Left ventricle myocardium inferior (tissue), 1 donor: Measurements from ENCODE around the gene DCLK1. TPM values are rescaled to one million over a fixed set of nuclear protein-coding genes. Genes with fewer than 3 reads are reported as not detected.

ENCODE experiments used
- DNase-seq: peaks from one replicate; pipeline ENCODE4 v3.0.0-alpha.2; 2020
- H3K27ac ChIP-seq: fragments of 200-600 bp; replicated peaks from 2 replicates; pipeline ENCODE4 v1.8.0; 2021
- H3K27me3 ChIP-seq: fragments of 200-600 bp; 2 replicates; pipeline ENCODE4 v1.8.0; 2021; ENCODE audit warnings: low read depth
- H3K36me3 ChIP-seq: fragments of 200-600 bp; 2 replicates; pipeline ENCODE4 v1.8.0; 2021
- H3K4me1 ChIP-seq: fragments of 200-600 bp; 2 replicates; pipeline ENCODE4 v1.8.0; 2021
- H3K4me3 ChIP-seq: fragments of 200-600 bp; 2 replicates; pipeline ENCODE4 v1.8.0; 2021; ENCODE audit warnings: mild to moderate bottlenecking, moderate library complexity
- H3K9me3 ChIP-seq: fragments of 200-600 bp; replicated peaks from 2 replicates; pipeline ENCODE4 v1.8.0; 2021
- intact Hi-C: fragments of 100-400 bp; cut with micrococcal nuclease; formaldehyde crosslinking; loops from one replicate; pipeline ENCODE4 v1.11.0; 2022
- total RNA-seq: library from RNA; stranded (reverse); fragmentation: NEBNext Ultra II Directional; extraction: Animal tissue kit (Norgen Biotek cat#: 25700); gene quantifications from one replicate; pipeline ENCODE4 v1.2.1, GENCODE V29; 2021
- TF ChIP-seq, protein P1 (sequence below): fragments of 200-600 bp; IDR thresholded peaks from 2 replicates; pipeline ENCODE4 v1.8.0; 2021; ENCODE audit warnings: antibody characterized with exemption, mild to moderate bottlenecking, borderline replicate concordance
- donor health status: DM: no; HTN: yes; CAD: no; lungs with severe emphysema.

The DCLK1 gene
- total RNA-seq, 1 donor from 2014 or later: 8.4 TPM

DNA sequence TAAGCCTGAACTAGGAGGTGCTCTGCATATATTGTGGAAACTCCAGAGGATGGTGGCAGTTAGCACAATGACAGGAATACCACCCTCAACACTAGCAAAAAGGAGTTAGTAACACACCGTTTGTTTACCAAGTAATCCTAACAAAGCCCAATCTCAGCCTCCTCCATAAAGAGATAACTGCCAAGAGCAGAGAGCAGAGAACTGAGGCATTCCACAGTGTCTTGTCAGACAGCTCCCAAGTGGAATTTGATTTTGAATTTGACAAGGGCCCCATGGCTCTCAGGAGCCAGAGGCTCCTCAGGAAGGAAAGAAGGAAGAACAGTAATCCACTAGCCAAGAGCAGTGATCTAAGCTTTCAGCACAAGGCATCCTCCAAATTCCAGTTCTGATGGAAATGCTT lies 298.6 kb downstream of the DCLK1 start:
- Histone ChIP-seq H3K9me3 (no peaks in the 10 kb centered on the region), H3K4me1 (no peaks in the 10 kb centered on the region), H3K27ac (no peak overlapping the region), H3K36me3 (no peaks in the 10 kb centered on the region), H3K4me3 (no peak overlapping the region), H3K27me3 (no peaks in the 10 kb centered on the region)
- no peak for DNase-seq
- TF ChIP-seq, protein P1, sequence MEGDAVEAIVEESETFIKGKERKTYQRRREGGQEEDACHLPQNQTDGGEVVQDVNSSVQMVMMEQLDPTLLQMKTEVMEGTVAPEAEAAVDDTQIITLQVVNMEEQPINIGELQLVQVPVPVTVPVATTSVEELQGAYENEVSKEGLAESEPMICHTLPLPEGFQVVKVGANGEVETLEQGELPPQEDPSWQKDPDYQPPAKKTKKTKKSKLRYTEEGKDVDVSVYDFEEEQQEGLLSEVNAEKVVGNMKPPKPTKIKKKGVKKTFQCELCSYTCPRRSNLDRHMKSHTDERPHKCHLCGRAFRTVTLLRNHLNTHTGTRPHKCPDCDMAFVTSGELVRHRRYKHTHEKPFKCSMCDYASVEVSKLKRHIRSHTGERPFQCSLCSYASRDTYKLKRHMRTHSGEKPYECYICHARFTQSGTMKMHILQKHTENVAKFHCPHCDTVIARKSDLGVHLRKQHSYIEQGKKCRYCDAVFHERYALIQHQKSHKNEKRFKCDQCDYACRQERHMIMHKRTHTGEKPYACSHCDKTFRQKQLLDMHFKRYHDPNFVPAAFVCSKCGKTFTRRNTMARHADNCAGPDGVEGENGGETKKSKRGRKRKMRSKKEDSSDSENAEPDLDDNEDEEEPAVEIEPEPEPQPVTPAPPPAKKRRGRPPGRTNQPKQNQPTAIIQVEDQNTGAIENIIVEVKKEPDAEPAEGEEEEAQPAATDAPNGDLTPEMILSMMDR: no peak
- intact Hi-C loops: no loop called here

DNA sequence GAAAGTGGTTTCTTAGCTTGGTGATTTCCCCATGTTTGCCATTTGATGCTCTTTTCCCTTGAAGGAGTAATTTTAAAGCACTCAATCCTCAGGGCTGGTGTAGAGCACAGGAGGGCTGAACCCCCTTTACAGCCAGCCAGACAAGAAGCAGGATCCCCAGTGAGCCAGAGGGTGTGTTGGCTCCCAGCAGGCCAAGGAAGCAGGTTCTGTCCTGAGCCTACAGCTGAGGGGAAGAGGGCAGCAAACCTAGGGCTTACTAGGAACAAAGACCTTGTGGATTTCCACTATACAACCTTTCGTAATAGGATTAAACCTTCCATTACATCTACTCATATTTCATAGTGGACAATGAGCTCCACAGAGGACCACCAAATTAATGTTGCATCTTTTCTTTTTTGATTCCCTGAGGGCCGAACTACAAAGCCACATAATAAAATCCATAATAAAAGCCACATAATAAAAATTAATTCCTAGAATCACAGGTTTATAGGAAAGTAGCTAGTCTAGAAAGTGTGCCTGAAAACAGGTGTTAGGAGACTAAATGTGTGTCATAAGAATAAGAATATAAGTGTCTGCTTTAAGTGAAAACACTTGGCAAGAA lies 300.2 kb downstream of the DCLK1 start:
- H3K9me3 ChIP-seq: no peaks in the 10 kb centered on the region
- no peaks in the 10 kb centered on the region for H3K4me1 ChIP-seq
- H3K4me3 ChIP-seq: no peak overlapping the region
- intact Hi-C loops: no loop called here
- DNase-seq: no peak
- no peaks in the 10 kb centered on the region for H3K27me3 ChIP-seq
- no peak overlapping the region for H3K27ac ChIP-seq
- peaks cover 5% of the 10 kb centered on the region for H3K36me3 ChIP-seq
- TF ChIP-seq, protein P1: no peak

DNA sequence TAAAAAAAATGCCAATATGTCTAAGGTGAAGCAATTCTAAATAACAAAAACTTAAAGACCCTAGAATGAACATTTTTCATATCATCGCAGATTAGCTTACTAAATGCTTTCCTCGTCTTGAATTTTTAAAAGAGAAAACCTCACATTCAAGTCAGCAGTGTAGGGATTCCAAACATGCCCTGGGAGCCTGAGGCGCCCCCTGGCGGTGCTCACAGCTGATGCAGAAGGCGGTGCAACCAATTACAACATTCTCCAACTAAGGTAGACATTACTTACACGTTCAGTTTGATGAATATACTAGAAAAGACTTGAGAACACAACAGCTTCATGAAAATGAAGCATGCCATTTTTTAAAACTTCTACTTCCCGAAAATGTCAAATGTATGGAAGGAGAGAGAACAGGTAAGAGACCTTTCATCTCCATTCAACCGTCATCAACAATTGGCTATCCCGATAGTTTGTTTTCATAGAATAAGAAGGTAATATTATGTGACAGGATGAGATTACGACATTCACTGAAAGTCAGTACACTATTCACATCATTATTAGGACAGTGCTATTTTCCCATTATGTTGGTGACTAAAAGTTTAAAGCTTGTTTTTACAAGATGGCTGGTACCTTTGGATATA lies 304.4 kb downstream of the DCLK1 start:
- Histone ChIP-seq H3K27ac (no peak overlapping the region), H3K27me3 (no peaks in the 10 kb centered on the region), H3K9me3 (no peaks in the 10 kb centered on the region), H3K4me3 (no peak overlapping the region), H3K4me1 (no peaks in the 10 kb centered on the region), H3K36me3 (peaks cover 5% of the 10 kb centered on the region)
- no peak for DNase-seq
- TF ChIP-seq, protein P1: peak; percentile 10
- intact Hi-C loops: loop anchor here (10.0 kb wide), 1 partner anchor 128 kb away; no protein-coding TSS in a partner anchor

DNA sequence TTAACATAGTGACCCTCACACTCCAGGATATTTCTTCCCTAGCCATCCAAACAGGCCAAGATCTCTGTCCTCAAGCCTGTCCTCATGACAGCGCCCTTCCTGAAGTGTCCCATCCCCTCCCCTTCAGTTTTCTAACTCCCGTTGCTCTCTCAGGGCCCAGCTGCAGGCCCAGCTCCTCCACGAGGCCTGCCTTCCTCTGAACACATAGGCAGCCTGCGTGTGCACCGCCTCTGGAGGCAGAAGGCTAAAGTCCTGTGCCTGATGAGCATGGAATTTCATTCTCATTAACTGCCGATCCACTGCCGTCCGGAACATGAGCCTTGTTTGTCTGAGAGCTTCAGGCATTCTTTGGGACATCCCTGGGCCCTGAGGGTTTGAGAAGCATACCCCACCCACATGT lies 306.4 kb downstream of the DCLK1 start:
- DNase-seq: no peak
- intact Hi-C loops: loop anchor here (10.0 kb wide), 1 partner anchor 130 kb away; no protein-coding TSS in a partner anchor

DNA sequence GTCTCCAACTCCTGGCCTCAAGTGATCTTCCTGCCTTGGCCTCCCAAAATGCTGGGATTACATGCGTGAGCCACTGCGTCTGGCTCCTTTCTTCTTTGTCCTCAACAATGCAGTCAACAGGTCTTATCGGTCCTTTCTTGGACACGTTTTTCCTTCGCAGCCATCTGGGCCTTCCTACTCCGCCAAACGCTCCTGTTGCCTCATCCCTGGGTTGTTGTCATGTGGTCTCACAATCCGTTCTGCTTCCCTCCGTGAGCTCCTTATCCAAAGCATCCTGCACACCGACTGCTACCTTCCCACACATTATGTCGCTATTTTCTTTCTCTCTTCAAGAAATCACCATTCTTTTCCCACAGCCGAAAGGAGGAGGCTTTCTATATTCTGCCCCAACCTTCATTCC lies 306.8 kb downstream of the DCLK1 start:
- TF ChIP-seq, protein P1: no peak
- no peak overlapping the region for H3K27ac ChIP-seq
- H3K4me1 ChIP-seq: no peaks in the 10 kb centered on the region
- H3K9me3 ChIP-seq: no peaks in the 10 kb centered on the region
- H3K4me3 ChIP-seq: no peak overlapping the region
- H3K27me3 ChIP-seq: no peaks in the 10 kb centered on the region
- intact Hi-C loops: loop anchor here (10.0 kb wide), 1 partner anchor 130 kb away; no protein-coding TSS in a partner anchor
- no peak for DNase-seq
- peaks cover 5% of the 10 kb centered on the region for H3K36me3 ChIP-seq

More for the DNA sequence above, 306.4 kb downstream of the DCLK1 start:
- Histone ChIP-seq H3K4me3 (no peak overlapping the region), H3K27me3 (no peaks in the 10 kb centered on the region), H3K9me3 (no peaks in the 10 kb centered on the region), H3K36me3 (peaks cover 5% of the 10 kb centered on the region), H3K4me1 (no peaks in the 10 kb centered on the region), H3K27ac (no peak overlapping the region)
- TF ChIP-seq, protein P1: no peak
